Fibroblast of gingiva (primary cell): ENCODE measurements around the gene RAB11FIP2.

Experiments used
- DNase-seq: peaks from one replicate; pipeline ENCODE4 v3.0.0-alpha.2; 2011; ENCODE audit warnings: low read depth

RAB11FIP2 gene

GRCh38 chr10:118034791-118035261 is 11.9 kb downstream of the RAB11FIP2 start:
- no peak for DNase-seq

- no peak for DNase-seq
Measured at GRCh38 chr10:118033905-118034304, 12.8 kb downstream of the RAB11FIP2 start.

GRCh38 chr10:118032564-118032963 is 14.2 kb downstream of the RAB11FIP2 start:
- DNase-seq: no peak

DNA sequence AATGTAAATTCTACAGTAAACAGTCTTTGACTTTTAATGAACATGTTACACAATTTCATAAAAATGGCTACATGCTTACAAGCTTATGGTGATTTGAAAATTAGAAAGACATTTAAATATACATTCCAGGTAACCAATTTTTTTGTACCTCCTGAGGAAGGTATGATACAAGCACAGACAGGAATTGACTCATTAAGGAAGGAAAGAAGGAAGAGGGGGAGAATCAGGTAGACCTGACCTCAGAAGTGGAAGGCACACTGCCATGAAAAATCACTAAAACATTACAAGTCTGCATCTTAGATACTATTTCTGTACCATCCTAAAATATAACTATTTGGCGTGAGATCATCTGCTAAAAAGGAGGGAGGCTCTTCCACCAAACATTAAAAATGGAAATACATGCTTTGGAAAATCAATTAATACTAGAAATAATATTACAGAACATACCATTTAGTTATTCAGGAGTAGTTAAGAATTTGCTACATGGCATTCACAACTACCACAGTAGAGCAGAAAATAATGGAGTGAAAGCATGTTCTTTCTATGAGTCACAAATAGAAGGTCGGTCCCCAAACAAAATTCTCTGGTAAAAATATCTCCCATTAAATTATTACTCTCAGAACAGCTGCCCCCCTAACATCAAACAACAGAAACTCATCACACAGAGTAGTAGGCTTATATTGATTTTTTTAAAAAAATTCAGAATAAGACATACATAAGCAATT is 15.2 kb downstream of the RAB11FIP2 start:
- DNase-seq: no peak

DNA sequence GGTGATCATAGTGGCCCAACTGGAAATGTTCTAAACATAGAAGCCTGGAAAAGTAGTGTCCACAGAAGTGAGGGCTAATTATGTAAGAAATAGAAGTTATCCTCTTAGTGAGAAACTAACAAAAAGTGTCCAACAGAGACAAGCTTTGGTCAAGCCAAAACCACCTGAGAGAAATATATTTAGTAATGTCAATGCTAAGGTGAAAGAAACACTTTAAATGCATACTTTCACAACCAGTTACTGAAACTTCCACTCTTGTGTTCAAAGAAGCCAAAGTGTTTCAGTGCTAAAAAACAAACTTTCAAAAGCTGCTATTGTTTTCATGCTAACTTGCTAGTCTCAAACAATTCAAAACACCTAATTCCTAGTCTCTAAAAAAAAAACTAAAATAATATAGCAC is 18.1 kb downstream of the RAB11FIP2 start:
- DNase-seq: no peak

GRCh38 chr10:118027397-118027796 is 19.3 kb downstream of the RAB11FIP2 start:
- no peak for DNase-seq

- no peak for DNase-seq
Measured at GRCh38 chr10:118026936-118027335, 19.8 kb downstream of the RAB11FIP2 start.

DNA sequence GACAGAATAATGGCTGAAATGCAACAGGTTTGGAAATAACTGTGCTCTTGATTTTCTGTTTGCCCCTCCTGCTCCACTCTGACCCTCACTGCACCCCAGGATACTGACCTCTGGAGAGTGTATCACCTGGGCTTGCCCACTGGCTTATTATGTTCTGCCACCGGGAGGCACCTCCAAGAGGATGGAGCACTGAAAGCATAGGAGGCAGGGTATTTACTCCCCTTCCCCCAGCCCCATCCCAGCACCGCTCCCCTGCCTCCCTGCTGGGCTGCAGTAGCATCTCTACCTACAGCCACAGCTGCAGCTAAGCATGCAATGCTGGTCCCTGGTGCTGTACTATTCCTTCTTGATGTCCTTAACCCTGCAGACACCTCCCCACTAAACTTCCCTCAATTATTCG is 26.4 kb downstream of the RAB11FIP2 start:
- DNase-seq: no peak

DNA sequence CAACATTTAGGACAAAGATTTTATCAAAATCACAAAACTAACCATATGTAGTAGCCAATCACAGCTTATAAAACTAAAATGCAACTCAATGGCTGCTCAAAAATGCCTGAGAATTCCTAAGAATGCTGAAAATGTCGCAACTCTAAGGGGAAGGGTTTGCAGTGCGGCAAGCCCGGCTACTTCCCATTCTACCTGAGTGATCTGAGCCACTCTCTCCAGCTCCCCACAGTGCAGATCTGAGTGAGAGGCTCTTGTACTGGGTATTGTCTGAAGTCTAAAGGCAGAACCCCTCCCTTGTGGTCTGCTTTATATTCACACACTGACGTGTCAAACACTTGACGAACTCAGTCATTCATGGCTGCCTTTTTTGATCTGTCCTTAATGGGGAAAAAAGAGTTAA is 28.9 kb downstream of the RAB11FIP2 start:
- no peak for DNase-seq

- DNase-seq: no peak
Measured at GRCh38 chr10:118017071-118017740, 29.5 kb downstream of the RAB11FIP2 start.

- no peak for DNase-seq
Measured at GRCh38 chr10:118012952-118013525, 33.7 kb downstream of the RAB11FIP2 start.

DNA sequence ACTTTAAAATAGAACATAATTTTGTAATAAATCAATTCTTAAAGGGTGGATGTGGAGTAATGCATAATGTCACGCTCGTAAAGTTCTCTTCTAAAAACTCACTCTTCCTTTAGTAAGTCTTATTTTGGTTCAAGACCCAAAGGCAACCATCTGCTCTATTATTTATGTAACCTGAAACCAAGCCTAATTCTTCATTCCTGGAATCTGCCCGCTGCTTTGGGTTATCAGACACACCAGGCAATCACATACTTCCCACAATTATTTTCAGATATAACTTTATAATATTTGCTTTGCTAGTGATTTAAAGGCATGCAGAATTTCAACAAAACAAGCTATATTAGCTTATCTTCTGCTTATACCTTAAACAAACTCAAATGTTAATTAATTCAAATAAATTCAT is 39.0 kb downstream of the RAB11FIP2 start:
- no peak for DNase-seq

GRCh38 chr10:118003126-118003525 is 43.6 kb downstream of the RAB11FIP2 start:
- DNase-seq: peak; percentile 6

- DNase-seq: no peak
Measured at GRCh38 chr10:118002581-118002980, 44.2 kb downstream of the RAB11FIP2 start.

DNA sequence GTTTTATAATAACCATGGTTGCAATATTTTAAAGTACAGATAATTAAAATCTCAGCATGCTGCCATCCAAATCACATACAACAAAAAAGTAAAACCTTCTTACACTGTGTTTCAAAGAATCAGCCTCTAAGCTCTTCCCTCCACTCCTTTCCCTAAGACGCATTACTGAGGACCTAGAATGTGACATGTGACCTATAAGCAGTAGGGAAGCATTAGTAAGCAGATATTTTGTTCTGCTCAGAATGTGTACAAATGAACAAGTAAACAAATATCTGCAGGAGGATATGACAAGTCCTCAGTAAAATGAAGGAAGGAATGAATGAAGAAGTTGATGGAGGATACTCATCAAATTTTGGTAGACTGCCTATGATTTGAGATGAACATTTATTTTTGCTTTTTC is 49.1 kb downstream of the RAB11FIP2 start:
- DNase-seq: no peak

DNA sequence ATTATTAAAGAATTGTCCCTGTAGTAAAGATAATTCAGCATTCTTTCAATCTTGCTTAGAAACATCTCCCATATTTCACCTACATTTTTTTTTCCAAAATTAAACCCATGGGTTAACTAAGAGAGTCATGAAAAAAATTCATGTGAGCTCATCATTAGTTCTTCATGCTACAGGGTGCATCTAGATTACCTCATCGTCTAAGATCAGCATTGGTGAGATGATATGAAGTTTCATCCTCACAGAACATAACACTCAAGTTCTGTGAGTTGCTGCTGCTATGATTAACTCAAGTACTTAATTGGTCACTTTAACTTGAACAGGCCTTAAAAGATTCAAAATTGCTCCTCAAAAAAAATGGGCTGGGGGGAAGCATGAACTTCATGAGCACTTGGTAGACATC is 50.0 kb downstream of the RAB11FIP2 start:
- no peak for DNase-seq

- no peak for DNase-seq
Measured at GRCh38 chr10:117994771-117995170, 52.0 kb downstream of the RAB11FIP2 start.

GRCh38 chr10:117993166-117993565 is 53.6 kb downstream of the RAB11FIP2 start:
- no peak for DNase-seq

GRCh38 chr10:117991701-117992100 is 55.0 kb downstream of the RAB11FIP2 start:
- DNase-seq: no peak

GRCh38 chr10:117989962-117990361 is 56.8 kb downstream of the RAB11FIP2 start:
- no peak for DNase-seq

- no peak for DNase-seq
Measured at GRCh38 chr10:117988814-117989213, 57.9 kb downstream of the RAB11FIP2 start.

GRCh38 chr10:117987244-117987909 is 59.4 kb downstream of the RAB11FIP2 start:
- DNase-seq: no peak

GRCh38 chr10:117983961-117984360 is 62.8 kb downstream of the RAB11FIP2 start:
- DNase-seq: no peak
